Neural cell (in vitro differentiated cells): ENCODE measurements around the gene NPHP4. TPM values are rescaled to one million over a fixed set of nuclear protein-coding genes. Genes with fewer than 3 reads are reported as not detected.

Experiments
- H2AFZ ChIP-seq: fragments of 200-600, 300-800 bp; sonication (generic), shearing (Covaris generic); 2 replicates; pipeline ENCODE4 v1.6.0; 2014; ENCODE audit warnings: low read depth, mild to moderate bottlenecking, antibody characterized with exemption, low read length, moderate library complexity
- H3F3A ChIP-seq: fragments of 200-600 bp; shearing (Covaris generic); 2 replicates; pipeline ENCODE4 v1.6.1; 2016; ENCODE audit warnings: mild to moderate bottlenecking, moderate library complexity, mixed read lengths, antibody characterized with exemption, low read length; ENCODE audit not compliant: insufficient read depth, poor library complexity, severe bottlenecking
- H3K27ac ChIP-seq: fragments of 200-600, 300-800 bp; sonication (generic), shearing (Covaris generic); 2 replicates; pipeline ENCODE4 v1.5.1; 2014; ENCODE audit warnings: mild to moderate bottlenecking, low read length, moderate library complexity
- H3K27me3 ChIP-seq: fragments of 300-800, 200-600 bp; sonication (generic), shearing (Covaris generic); 2 replicates; pipeline ENCODE4 v1.6.0; 2014; ENCODE audit warnings: mild to moderate bottlenecking, low read depth, low read length, moderate library complexity; ENCODE audit not compliant: insufficient read depth
- H3K36me3 ChIP-seq: fragments of 300-800, 200-600 bp; sonication (generic), shearing (Covaris generic); 2 replicates; pipeline ENCODE4 v1.5.1; 2014; ENCODE audit warnings: mild to moderate bottlenecking, antibody characterized with exemption, low read length, moderate library complexity; ENCODE audit not compliant: insufficient read depth
- H3K4me2 ChIP-seq: fragments of 300-800, 200-600 bp; sonication (generic), shearing (Covaris generic); 2 replicates; pipeline ENCODE4 v1.6.0; 2014; ENCODE audit warnings: mild to moderate bottlenecking, low read length
- H3K4me3 ChIP-seq: fragments of 300-800, 200-600 bp; sonication (generic), shearing (Covaris generic); 2 replicates; pipeline ENCODE4 v1.5.1; 2014; ENCODE audit warnings: mild to moderate bottlenecking, low read length, moderate library complexity
- H3K79me2 ChIP-seq: fragments of 200-600 bp; shearing (Covaris generic); replicated peaks from 2 replicates; pipeline ENCODE4 v1.6.0; 2014; ENCODE audit warnings: mild to moderate bottlenecking, low read length, moderate library complexity; ENCODE audit not compliant: insufficient read depth
- H3K9ac ChIP-seq: fragments of 300-800, 200-600 bp; sonication (generic), shearing (Covaris generic); 2 replicates; pipeline ENCODE4 v1.6.1; 2016; ENCODE audit warnings: mild to moderate bottlenecking, low read length, mixed read lengths
- H3K9me2 ChIP-seq: fragments of 200-600 bp; shearing (Covaris generic); 2 replicates; pipeline ENCODE4 v1.6.1; 2016; ENCODE audit warnings: mild to moderate bottlenecking, low read length, mixed read lengths; ENCODE audit not compliant: insufficient read depth
- H3K9me3 ChIP-seq: fragments of 200-600, 300-800 bp; sonication (generic), shearing (Covaris generic); 2 replicates; pipeline ENCODE4 v1.6.1; 2016; ENCODE audit warnings: mild to moderate bottlenecking, mixed run types, low read length, moderate library complexity, mixed read lengths
- H4K20me1 ChIP-seq: fragments of 200-600 bp; shearing (Covaris generic); 2 replicates; pipeline ENCODE4 v1.6.1; 2016; ENCODE audit warnings: mild to moderate bottlenecking, mixed run types; ENCODE audit not compliant: insufficient read depth
- EP300 ChIP-seq: fragments of 450-650 bp; conservative IDR thresholded peaks from 2 replicates; pipeline ENCODE4 v1.6.1; 2014; ENCODE audit warnings: antibody characterized with exemption, mild to moderate bottlenecking, moderate library complexity; ENCODE audit not compliant: poor library complexity, severe bottlenecking
- EZH2 ChIP-seq: fragments of 200-600, 300-800 bp; shearing (Covaris generic), sonication (generic); IDR thresholded peaks from 2 replicates; pipeline ENCODE4 v1.6.1; 2014; ENCODE audit warnings: antibody characterized with exemption, low read length, borderline replicate concordance, mild to moderate bottlenecking; ENCODE audit not compliant: insufficient read depth, poor library complexity, severe bottlenecking
- MXI1 ChIP-seq: fragments of 450-650 bp; conservative IDR thresholded peaks from 2 replicates; pipeline ENCODE4 v1.6.1; 2014; ENCODE audit warnings: antibody characterized with exemption, mild to moderate bottlenecking; ENCODE audit not compliant: poor library complexity, severe bottlenecking
- POLR2AphosphoS5 ChIP-seq: IDR thresholded peaks from 2 replicates; pipeline ENCODE4 v1.6.1; 2012
- RAD21 ChIP-seq: fragments of 450-650 bp; conservative IDR thresholded peaks from 2 replicates; pipeline ENCODE4 v1.6.1; 2014; ENCODE audit warnings: antibody characterized with exemption, mild to moderate bottlenecking, moderate library complexity
- SMC3 ChIP-seq: fragments of 450-650 bp; conservative IDR thresholded peaks from 2 replicates; pipeline ENCODE4 v1.6.1; 2014; ENCODE audit warnings: antibody characterized with exemption, mild to moderate bottlenecking, moderate library complexity; ENCODE audit not compliant: poor library complexity
- TAF1 ChIP-seq: IDR thresholded peaks from 2 replicates; pipeline ENCODE4 v1.6.1; 2012; ENCODE audit warnings: low read depth
- polyA plus RNA-seq: library from polyadenylated mRNA; depleted of rRNA; stranded (reverse); fragments of >200 nt; gene quantifications from 2 replicates; pipeline ENCODE4 v1.2.3, GENCODE V29; 2014
- TF ChIP-seq, protein P1 (sequence below): fragments of 450-650 bp; IDR thresholded peaks from 2 replicates; pipeline ENCODE4 v1.5.1; 2014; ENCODE audit warnings: antibody characterized with exemption, mild to moderate bottlenecking, moderate library complexity; ENCODE audit not compliant: poor library complexity, severe bottlenecking
- TF ChIP-seq, protein P2 (sequence below): IDR thresholded peaks from 2 replicates; pipeline ENCODE4 v1.6.1; 2012; ENCODE audit warnings: borderline replicate concordance

Gene NPHP4
- polyA plus RNA-seq, 1 donor from 2014 or later: 17.1 TPM

DNA sequence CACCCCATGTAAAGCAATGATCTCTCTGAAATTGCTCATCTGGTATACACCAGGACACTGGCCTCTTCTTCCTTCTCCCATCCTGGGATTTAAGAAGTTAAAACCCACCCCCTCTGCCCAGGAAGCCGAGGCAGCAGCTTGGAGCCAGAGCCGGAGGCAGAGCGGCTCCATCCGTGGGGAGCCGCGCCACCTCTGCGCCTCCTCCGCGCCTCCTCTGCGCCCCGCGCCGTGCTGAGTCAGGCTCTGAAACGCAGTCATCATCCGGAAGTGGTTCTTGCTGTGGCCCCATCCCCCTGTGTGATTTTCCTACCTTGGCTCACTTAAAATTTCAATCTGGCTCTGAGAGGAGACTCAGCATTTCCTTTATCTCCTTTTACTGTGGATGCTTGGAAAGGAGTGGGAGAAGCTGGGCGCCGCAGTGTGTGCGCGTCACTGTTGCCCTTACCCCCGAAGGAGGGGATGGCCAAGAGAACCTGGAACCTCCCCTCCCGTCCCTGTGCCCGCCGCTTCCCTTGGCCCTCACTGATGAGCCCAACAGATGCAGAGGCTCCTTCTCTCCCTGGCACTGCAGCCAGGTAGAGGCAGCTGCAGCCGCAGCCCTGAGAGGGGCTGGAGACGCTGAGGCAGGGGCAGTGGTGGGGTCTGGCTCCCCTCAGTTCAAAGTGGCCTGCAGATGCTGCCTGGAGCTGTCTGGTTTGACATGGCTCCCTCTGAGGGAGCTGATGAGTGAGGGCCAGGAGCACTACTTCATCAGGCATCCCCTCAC is 15.3 kb upstream of the NPHP4 start:
- Histone ChIP-seq H3K27ac (no peak overlapping the region), H3K79me2 (no peaks in the 10 kb centered on the region), H3K9me3 (no peaks in the 10 kb centered on the region), H3F3A (no peaks in the 10 kb centered on the region), H3K9ac (no peak overlapping the region), H3K4me3 (no peak overlapping the region), H2AFZ (no peak overlapping the region), H3K27me3 (no peaks in the 10 kb centered on the region), H3K9me2 (no peaks in the 10 kb centered on the region), H4K20me1 (no peaks in the 10 kb centered on the region), H3K4me2 (no peak overlapping the region), H3K36me3 (no peaks in the 10 kb centered on the region)
- TF ChIP-seq TAF1 (no peak), EP300 (no peak), EZH2 (no peak), SMC3 (no peak), MXI1 (no peak), RAD21 (no peak), POLR2AphosphoS5 (no peak)
- TF ChIP-seq, protein P1, sequence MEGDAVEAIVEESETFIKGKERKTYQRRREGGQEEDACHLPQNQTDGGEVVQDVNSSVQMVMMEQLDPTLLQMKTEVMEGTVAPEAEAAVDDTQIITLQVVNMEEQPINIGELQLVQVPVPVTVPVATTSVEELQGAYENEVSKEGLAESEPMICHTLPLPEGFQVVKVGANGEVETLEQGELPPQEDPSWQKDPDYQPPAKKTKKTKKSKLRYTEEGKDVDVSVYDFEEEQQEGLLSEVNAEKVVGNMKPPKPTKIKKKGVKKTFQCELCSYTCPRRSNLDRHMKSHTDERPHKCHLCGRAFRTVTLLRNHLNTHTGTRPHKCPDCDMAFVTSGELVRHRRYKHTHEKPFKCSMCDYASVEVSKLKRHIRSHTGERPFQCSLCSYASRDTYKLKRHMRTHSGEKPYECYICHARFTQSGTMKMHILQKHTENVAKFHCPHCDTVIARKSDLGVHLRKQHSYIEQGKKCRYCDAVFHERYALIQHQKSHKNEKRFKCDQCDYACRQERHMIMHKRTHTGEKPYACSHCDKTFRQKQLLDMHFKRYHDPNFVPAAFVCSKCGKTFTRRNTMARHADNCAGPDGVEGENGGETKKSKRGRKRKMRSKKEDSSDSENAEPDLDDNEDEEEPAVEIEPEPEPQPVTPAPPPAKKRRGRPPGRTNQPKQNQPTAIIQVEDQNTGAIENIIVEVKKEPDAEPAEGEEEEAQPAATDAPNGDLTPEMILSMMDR: no peak
- TF ChIP-seq, protein P2, sequence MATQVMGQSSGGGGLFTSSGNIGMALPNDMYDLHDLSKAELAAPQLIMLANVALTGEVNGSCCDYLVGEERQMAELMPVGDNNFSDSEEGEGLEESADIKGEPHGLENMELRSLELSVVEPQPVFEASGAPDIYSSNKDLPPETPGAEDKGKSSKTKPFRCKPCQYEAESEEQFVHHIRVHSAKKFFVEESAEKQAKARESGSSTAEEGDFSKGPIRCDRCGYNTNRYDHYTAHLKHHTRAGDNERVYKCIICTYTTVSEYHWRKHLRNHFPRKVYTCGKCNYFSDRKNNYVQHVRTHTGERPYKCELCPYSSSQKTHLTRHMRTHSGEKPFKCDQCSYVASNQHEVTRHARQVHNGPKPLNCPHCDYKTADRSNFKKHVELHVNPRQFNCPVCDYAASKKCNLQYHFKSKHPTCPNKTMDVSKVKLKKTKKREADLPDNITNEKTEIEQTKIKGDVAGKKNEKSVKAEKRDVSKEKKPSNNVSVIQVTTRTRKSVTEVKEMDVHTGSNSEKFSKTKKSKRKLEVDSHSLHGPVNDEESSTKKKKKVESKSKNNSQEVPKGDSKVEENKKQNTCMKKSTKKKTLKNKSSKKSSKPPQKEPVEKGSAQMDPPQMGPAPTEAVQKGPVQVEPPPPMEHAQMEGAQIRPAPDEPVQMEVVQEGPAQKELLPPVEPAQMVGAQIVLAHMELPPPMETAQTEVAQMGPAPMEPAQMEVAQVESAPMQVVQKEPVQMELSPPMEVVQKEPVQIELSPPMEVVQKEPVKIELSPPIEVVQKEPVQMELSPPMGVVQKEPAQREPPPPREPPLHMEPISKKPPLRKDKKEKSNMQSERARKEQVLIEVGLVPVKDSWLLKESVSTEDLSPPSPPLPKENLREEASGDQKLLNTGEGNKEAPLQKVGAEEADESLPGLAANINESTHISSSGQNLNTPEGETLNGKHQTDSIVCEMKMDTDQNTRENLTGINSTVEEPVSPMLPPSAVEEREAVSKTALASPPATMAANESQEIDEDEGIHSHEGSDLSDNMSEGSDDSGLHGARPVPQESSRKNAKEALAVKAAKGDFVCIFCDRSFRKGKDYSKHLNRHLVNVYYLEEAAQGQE: no peak

DNA sequence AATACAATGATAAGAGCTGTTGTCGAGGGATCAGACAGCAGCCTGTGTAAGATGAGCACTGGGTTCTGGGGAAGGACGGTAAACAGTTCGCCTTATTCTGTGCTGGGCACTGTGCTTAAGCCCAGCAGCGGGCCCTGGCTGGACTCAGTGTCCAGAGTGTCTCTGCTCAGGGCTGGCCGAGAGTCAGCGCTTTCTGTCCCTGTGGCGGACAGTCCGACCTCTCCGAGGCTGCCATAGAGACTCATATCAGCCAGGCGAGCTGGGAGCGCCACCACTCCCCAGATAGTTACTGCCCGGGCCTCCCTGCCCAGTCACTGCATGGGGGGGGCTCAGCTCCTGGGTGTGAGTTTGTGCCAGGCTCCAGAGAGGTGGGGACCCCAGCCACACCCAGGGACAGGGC is 14.7 kb upstream of the NPHP4 start:
- H3K79me2 ChIP-seq: no peaks in the 10 kb centered on the region
- H4K20me1 ChIP-seq: no peaks in the 10 kb centered on the region
- H3F3A ChIP-seq: no peaks in the 10 kb centered on the region
- H3K4me2 ChIP-seq: no peak overlapping the region
- H2AFZ ChIP-seq: no peak overlapping the region
- H3K36me3 ChIP-seq: no peaks in the 10 kb centered on the region
- TF ChIP-seq RAD21 (no peak), EP300 (no peak), EZH2 (no peak), POLR2AphosphoS5 (no peak), SMC3 (no peak), MXI1 (no peak), TAF1 (no peak)
- TF ChIP-seq, protein P2: no peak
- TF ChIP-seq, protein P1: no peak
- no peaks in the 10 kb centered on the region for H3K27me3 ChIP-seq
- H3K9ac ChIP-seq: no peak overlapping the region
- no peaks in the 10 kb centered on the region for H3K9me3 ChIP-seq
- no peaks in the 10 kb centered on the region for H3K9me2 ChIP-seq
- no peak overlapping the region for H3K4me3 ChIP-seq
- H3K27ac ChIP-seq: no peak overlapping the region
